Activated naive CD8-positive, alpha-beta T cell (primary cell): ENCODE results near the gene GCNT2.
"Not testable (repeated sequence)": the region's sequence is repeated elsewhere in the genome, so short reads cannot be mapped to it uniquely, and the experiment has no call there.

ENCODE experiments used
- H3K27ac Mint-ChIP-seq: one replicate; pipeline ENCODE4 v1.8.0; 2021; ENCODE audit warnings: mixed read lengths
- H3K27me3 Mint-ChIP-seq: one replicate; pipeline ENCODE4 v1.8.0; 2021; ENCODE audit warnings: mixed read lengths
- H3K36me3 Mint-ChIP-seq: one replicate; pipeline ENCODE4 v1.8.0; 2021; ENCODE audit warnings: mixed read lengths
- H3K4me1 Mint-ChIP-seq: one replicate; pipeline ENCODE4 v1.8.0; 2021; ENCODE audit warnings: low read depth, mixed read lengths
- H3K4me3 Mint-ChIP-seq: one replicate; pipeline ENCODE4 v1.8.0; 2021; ENCODE audit warnings: mild to moderate bottlenecking, mixed read lengths
- H3K9me3 Mint-ChIP-seq: one replicate; pipeline ENCODE4 v1.8.0; 2021; ENCODE audit warnings: low read depth, mixed read lengths

GCNT2 gene

DNA sequence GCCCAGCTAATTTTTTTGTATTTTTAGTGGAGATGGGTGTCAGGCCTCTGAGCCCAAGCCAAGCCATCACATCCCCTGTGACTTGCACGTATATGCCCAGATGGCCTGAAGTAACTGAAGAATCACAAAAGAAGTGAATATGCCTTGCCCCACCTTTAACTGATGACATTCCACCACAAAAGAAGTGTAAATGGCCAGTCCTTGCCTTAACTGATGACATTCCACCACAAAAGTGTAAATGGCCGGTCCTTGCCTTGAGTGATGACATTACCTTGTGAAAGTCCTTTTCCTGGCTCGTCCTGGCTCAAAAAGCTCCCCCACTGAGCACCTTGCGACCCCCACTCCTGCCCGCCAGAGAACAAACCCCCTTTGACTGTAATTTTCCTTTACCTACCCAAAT, 54.4 kb downstream of the GCNT2 start:
- not testable (repeated sequence) for H3K27ac Mint-ChIP-seq, H3K4me3 Mint-ChIP-seq, H3K27me3 Mint-ChIP-seq, H3K9me3 Mint-ChIP-seq, H3K4me1 Mint-ChIP-seq
- H3K36me3 Mint-ChIP-seq: peaks cover 16% of the 10 kb centered on the region

DNA sequence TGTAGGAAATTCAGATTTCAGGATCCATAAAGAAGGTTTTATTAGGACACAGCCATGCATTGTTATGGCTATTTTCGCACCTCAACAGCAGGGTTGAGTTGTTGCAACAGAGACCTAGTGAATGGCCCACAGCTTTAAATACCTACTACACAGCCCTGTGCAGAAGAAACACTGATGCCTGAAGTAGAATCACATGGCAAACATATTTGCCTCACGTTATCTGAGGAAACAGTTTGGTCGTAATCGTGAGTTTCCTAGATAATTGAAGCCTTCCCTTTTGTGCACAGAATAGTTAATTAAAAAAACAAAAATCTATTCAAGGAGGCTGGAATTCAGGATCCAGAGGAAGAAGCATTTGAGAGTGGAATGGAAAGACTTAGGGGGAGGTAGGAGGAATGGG, 55.1 kb downstream of the GCNT2 start:
- Mint-ChIP-seq H3K9me3 (no peaks in the 10 kb centered on the region), H3K27ac (no peak overlapping the region), H3K36me3 (peaks cover 14% of the 10 kb centered on the region), H3K27me3 (no peaks in the 10 kb centered on the region), H3K4me3 (no peak overlapping the region), H3K4me1 (no peaks in the 10 kb centered on the region)

DNA sequence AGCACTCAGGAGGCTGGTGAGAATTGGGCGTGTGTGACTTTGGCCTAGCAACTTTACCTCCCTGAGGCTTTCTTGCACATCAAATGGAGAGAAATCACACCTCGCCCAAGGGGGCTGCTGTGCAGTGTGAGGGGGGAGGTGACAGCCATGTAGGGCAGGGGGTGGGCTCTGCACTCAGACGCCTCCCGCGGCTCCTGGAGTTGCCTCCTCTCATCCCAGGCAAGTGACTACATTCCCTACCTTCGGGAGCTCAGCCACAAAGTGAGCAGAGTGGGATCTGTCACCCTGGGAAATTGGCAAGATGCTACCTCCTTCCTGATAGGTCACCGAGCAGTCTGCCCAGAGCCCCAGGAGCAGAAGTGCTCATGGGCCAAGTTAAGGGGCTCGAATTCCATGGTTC, 56.0 kb downstream of the GCNT2 start:
- Mint-ChIP-seq H3K4me3 (no peak overlapping the region), H3K36me3 (peaks cover 14% of the 10 kb centered on the region), H3K9me3 (no peaks in the 10 kb centered on the region), H3K27me3 (no peaks in the 10 kb centered on the region), H3K27ac (no peak overlapping the region), H3K4me1 (no peaks in the 10 kb centered on the region)

- H3K9me3 Mint-ChIP-seq: no peaks in the 10 kb centered on the region
- H3K27me3 Mint-ChIP-seq: no peaks in the 10 kb centered on the region
- no peaks in the 10 kb centered on the region for H3K4me1 Mint-ChIP-seq
- peaks cover 11% of the 10 kb centered on the region for H3K36me3 Mint-ChIP-seq
- H3K27ac Mint-ChIP-seq: no peak overlapping the region
- H3K4me3 Mint-ChIP-seq: no peak overlapping the region
Measured at GRCh38 chr6:10578723-10579122, 57.6 kb downstream of the GCNT2 start.

GRCh38 chr6:10579803-10580202, 58.7 kb downstream of the GCNT2 start:
- H3K27me3 Mint-ChIP-seq: no peaks in the 10 kb centered on the region
- no peaks in the 10 kb centered on the region for H3K4me1 Mint-ChIP-seq
- peaks cover 6% of the 10 kb centered on the region for H3K36me3 Mint-ChIP-seq
- H3K9me3 Mint-ChIP-seq: no peaks in the 10 kb centered on the region
- no peak overlapping the region for H3K27ac Mint-ChIP-seq
- no peak overlapping the region for H3K4me3 Mint-ChIP-seq

GRCh38 chr6:10580570-10580969, 59.4 kb downstream of the GCNT2 start:
- no peaks in the 10 kb centered on the region for H3K27me3 Mint-ChIP-seq

GRCh38 chr6:10581402-10581801, 60.3 kb downstream of the GCNT2 start:
- H3K4me3 Mint-ChIP-seq, H3K9me3 Mint-ChIP-seq, H3K4me1 Mint-ChIP-seq, H3K36me3 Mint-ChIP-seq, H3K27me3 Mint-ChIP-seq, H3K27ac Mint-ChIP-seq: not testable (repeated sequence)

More at GRCh38 chr6:10580570-10580969, 59.4 kb downstream of the GCNT2 start:
- Mint-ChIP-seq H3K9me3 (no peaks in the 10 kb centered on the region), H3K27ac (no peak overlapping the region), H3K4me3 (no peak overlapping the region), H3K36me3 (peaks cover 5% of the 10 kb centered on the region), H3K4me1 (no peaks in the 10 kb centered on the region)

DNA sequence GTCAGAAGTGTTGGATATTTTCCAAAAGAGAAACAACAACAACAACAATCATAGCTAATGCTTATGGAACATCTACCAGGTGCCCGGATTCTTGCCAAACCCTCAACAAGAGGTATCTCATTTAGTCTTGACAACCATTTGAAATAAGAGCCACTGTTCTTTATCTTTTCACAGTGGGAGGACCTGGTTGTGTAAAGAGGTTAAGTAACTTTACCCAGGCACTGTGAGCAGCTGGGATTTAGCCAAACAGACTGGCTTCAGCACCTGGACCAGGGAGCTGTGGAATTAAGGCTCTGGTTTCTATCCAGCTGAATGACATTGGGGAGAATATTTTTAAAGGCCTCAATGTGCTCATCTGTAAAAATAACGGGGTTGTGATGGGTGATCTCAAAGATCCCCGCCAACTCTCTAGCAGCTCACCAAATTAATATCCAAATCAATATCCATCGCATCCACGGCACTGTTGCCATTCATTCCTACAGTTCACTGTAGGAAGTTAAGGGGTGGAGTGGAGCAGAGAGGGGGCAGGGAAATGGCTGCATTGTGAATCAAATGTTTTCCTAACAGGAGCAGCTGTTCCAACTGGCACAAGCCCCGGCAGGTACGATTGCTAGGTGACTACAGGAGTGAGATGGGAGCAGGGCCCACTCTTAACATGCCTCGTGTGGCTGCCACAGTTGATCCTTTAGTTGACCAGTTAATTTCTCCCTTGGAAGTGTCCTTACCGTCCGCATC, 61.8 kb downstream of the GCNT2 start:
- Mint-ChIP-seq H3K27me3 (no peaks in the 10 kb centered on the region), H3K9me3 (no peaks in the 10 kb centered on the region), H3K36me3 (peaks cover 2% of the 10 kb centered on the region), H3K4me3 (no peak overlapping the region), H3K27ac (no peak overlapping the region), H3K4me1 (peaks cover 4% of the 10 kb centered on the region)

DNA sequence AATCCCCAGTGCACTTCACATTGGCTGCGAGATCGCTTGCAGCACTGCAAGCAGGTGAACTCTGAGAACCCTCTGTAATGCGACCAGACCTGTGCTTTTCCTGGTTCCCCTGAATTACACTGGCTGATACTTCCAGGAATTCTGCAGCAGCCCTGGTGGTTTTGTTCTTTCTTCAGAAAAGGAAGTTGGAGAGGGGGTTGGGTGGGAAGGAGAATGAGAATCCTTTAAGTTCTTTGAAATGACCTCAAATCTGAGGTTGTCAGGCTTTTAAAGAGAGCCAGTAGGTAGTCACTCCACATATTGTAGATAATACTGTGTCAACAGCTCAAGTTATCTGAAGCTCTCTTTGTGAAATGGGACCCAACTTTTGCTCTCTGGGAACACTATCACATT, 62.4 kb downstream of the GCNT2 start:
- no peak overlapping the region for H3K4me3 Mint-ChIP-seq
- peaks cover 4% of the 10 kb centered on the region for H3K4me1 Mint-ChIP-seq
- H3K36me3 Mint-ChIP-seq: peaks cover 2% of the 10 kb centered on the region
- no peaks in the 10 kb centered on the region for H3K27me3 Mint-ChIP-seq
- no peaks in the 10 kb centered on the region for H3K9me3 Mint-ChIP-seq
- no peak overlapping the region for H3K27ac Mint-ChIP-seq

- peaks cover 4% of the 10 kb centered on the region for H3K4me1 Mint-ChIP-seq
- H3K4me3 Mint-ChIP-seq: no peak overlapping the region
- no peaks in the 10 kb centered on the region for H3K9me3 Mint-ChIP-seq
- no peak overlapping the region for H3K27ac Mint-ChIP-seq
- no peaks in the 10 kb centered on the region for H3K27me3 Mint-ChIP-seq
- H3K36me3 Mint-ChIP-seq: peaks cover 2% of the 10 kb centered on the region
Measured at GRCh38 chr6:10584607-10585006, 63.5 kb downstream of the GCNT2 start.

DNA sequence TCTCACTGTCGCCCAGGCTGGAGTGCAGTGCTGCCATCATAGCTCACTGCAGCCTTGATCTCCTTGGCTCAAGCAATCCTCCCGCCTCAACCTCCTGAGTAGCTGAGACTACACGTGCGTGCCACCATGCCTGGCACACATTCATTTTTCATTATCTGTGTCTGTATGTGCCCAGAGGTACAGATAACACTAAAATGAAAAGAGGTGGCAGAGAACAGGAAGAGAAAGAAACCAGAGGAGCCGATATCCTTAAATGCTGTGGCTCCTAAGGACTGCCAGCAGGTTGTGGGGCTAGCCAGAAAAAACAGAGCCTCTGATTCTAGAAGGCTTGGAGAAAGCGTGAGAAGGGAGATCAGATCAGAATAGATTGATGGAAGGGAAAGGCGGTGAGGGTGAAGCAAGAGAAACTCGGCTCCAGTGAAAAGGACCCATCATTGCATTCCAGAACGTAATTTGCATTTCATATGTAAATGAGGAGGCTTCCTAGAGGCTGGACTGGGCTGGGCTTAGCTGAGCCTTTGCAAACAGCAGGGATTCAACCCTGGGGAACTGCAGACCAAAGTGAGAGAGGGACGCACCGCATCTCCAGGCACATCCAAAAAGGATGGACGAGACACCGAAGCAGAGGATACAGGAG, 64.2 kb downstream of the GCNT2 start:
- H3K9me3 Mint-ChIP-seq: no peaks in the 10 kb centered on the region
- peaks cover 4% of the 10 kb centered on the region for H3K4me1 Mint-ChIP-seq
- peaks cover under 1% of the 10 kb centered on the region for H3K36me3 Mint-ChIP-seq
- H3K4me3 Mint-ChIP-seq: no peak overlapping the region
- H3K27me3 Mint-ChIP-seq: no peaks in the 10 kb centered on the region
- no peak overlapping the region for H3K27ac Mint-ChIP-seq

- H3K36me3 Mint-ChIP-seq: no peaks in the 10 kb centered on the region
- H3K4me3 Mint-ChIP-seq: no peak overlapping the region
- no peaks in the 10 kb centered on the region for H3K9me3 Mint-ChIP-seq
- no peaks in the 10 kb centered on the region for H3K27me3 Mint-ChIP-seq
- peaks cover 4% of the 10 kb centered on the region for H3K4me1 Mint-ChIP-seq
- H3K27ac Mint-ChIP-seq: no peak overlapping the region
Measured at GRCh38 chr6:10586302-10586701, 65.2 kb downstream of the GCNT2 start.

GRCh38 chr6:10587656-10588406, 66.7 kb downstream of the GCNT2 start:
- Mint-ChIP-seq H3K4me3 (no peak overlapping the region), H3K27me3 (no peaks in the 10 kb centered on the region), H3K4me1 (peaks cover 4% of the 10 kb centered on the region), H3K36me3 (peaks cover 2% of the 10 kb centered on the region), H3K27ac (no peak overlapping the region), H3K9me3 (no peaks in the 10 kb centered on the region)

DNA sequence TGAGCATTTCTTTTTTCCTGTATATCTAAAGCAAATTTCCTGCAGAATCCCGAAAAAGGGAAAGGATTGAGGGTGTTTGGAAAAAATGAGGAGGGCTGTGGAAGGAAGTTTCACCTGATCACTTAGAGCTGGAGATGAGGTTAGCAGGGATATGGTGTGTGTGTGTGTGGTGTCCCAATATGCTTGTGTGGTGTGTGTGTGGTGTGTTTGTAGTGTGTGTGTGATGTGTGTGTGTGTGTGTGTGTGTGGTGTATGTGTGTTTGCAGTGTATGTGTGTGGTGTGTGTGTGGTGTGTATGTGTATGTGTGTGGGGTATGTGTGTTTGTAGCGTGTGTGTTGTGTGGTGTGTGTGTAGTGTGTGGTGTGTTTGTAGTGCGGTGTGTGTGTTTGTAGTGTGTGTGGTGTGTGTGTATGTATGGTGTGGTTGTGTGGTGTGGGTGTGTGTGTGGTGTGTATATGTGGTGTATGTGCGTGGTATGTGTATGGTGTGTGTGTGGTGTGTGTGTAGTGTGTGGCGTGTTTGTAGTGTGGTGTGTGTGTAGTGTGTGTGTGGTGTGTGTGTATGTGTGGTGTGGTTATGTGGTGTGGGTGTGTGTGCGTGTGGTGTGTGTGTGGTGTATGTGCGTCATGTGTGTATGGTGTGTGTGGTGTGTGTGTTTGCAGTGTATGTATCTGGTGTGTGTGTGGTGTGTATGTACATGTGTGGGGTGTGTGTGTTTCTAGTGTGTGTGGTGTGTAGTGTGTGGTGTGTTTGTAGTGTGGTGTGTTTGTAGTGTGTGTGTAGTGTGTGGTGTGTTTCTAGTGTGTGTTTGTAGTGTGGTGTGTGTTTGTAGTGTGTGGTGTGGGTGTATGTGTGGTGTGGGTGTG, 67.6 kb downstream of the GCNT2 start:
- H3K4me1 Mint-ChIP-seq: peaks cover 4% of the 10 kb centered on the region

DNA sequence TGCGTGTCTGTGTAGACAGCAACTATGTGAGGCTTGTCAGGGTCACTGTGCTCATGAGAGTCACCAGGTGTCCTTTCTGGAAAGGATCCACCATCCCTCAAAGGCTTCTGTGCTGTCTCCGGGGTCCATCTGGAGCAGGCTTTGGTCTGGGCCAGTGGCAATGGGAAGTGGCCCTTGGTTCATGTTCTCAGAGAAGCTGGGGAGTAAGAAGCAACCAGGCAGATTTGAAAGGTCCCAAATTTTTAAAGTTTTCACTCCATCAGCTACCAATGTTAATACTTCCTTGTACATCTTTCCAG, 68.2 kb downstream of the GCNT2 start:
- no peaks in the 10 kb centered on the region for H3K27me3 Mint-ChIP-seq
- H3K9me3 Mint-ChIP-seq: no peaks in the 10 kb centered on the region
- H3K4me3 Mint-ChIP-seq: no peak overlapping the region
- H3K27ac Mint-ChIP-seq: no peak overlapping the region
- H3K4me1 Mint-ChIP-seq: peaks cover 4% of the 10 kb centered on the region
- H3K36me3 Mint-ChIP-seq: peaks cover 4% of the 10 kb centered on the region

More for the DNA sequence above, 67.6 kb downstream of the GCNT2 start:
- no peaks in the 10 kb centered on the region for H3K27me3 Mint-ChIP-seq
- peaks cover 4% of the 10 kb centered on the region for H3K36me3 Mint-ChIP-seq
- H3K4me3 Mint-ChIP-seq: no peak overlapping the region
- H3K9me3 Mint-ChIP-seq: no peaks in the 10 kb centered on the region
- H3K27ac Mint-ChIP-seq: no peak overlapping the region
